Panc1 (cell line): ENCODE results near the gene EPDR1. TPM values are rescaled to one million over a fixed set of nuclear protein-coding genes. Genes with fewer than 3 reads are reported as not detected.

Source experiments
- ATAC-seq: fragments of 200-7000 bp; cut with Tn5 transposase; 2 replicates; pipeline ENCODE4 v1.9.1; 2020; ENCODE audit warnings: mild to moderate bottlenecking, moderate library complexity
- BruUV-seq: library from RNA; stranded (reverse); fragments of 400-500 nt; replicated peaks from 2 replicates; lab custom pipeline; 2021; lab: Mats Ljungman, UMichigan
- CTCF ChIA-PET: fragments of 300-600 bp; sonication (Branson Sonifier 250); formaldehyde crosslinking; loops from one replicate; lab custom pipeline; 2022; ENCODE audit warnings: antibody characterized with exemption; lab: Charles Lee
- POLR2A ChIA-PET: fragments of 300-600 bp; sonication (Branson Sonifier 250); formaldehyde crosslinking; loops from one replicate; lab custom pipeline; 2022; ENCODE audit warnings: antibody characterized with exemption; lab: Charles Lee
- DNase-seq: peaks from one replicate; pipeline ENCODE4 v3.0.0-alpha.2; 2010; ENCODE audit warnings: low read depth, low spot score
- H3K27ac ChIP-seq: 2 replicates; pipeline ENCODE4 v1.5.1; 2011; ENCODE audit warnings: mild to moderate bottlenecking, low read length, inconsistent platforms
- H3K27me3 ChIP-seq: fragments of 200-500 bp; sonication (Bioruptor generic); 2 replicates; pipeline ENCODE4 v1.6.0; 2014; ENCODE audit warnings: low read length, inconsistent platforms; ENCODE audit not compliant: control insufficient read depth, insufficient read depth
- H3K36me3 ChIP-seq: fragments of 200-500 bp; sonication (Bioruptor generic); 2 replicates; pipeline ENCODE4 v1.5.1; 2014; ENCODE audit warnings: inconsistent platforms, mild to moderate bottlenecking, low read length, moderate library complexity; ENCODE audit not compliant: control insufficient read depth, insufficient read depth
- H3K4me1 ChIP-seq: 2 replicates; pipeline ENCODE4 v1.5.1; 2011; ENCODE audit warnings: inconsistent platforms, mild to moderate bottlenecking, low read length, moderate library complexity; ENCODE audit not compliant: control insufficient read depth, insufficient read depth
- H3K4me3 ChIP-seq, 2 experiments: 2 replicates each; pipeline ENCODE4 v1.5.1; 2011 to 2012; ENCODE audit warnings: low read depth in 2 of 2, low read length in 2 of 2, mild to moderate bottlenecking in 2 of 2, inconsistent platforms in 1 of 2, moderate library complexity in 1 of 2
- H3K9me3 ChIP-seq: fragments of 200-500 bp; sonication (Bioruptor generic); 2 replicates; pipeline ENCODE4 v1.5.1; 2014; ENCODE audit warnings: low read depth, mild to moderate bottlenecking, inconsistent platforms, low read length, moderate library complexity; ENCODE audit not compliant: control insufficient read depth, insufficient read depth
- CTCF ChIP-seq: fragments of 450-650 bp; IDR thresholded peaks from 2 replicates; pipeline ENCODE4 v1.5.1; 2017; ENCODE audit warnings: mild to moderate bottlenecking
- POLR2AphosphoS5 ChIP-seq: IDR thresholded peaks from 2 replicates; pipeline ENCODE4 v1.6.1; 2012; ENCODE audit warnings: mild to moderate bottlenecking, low read depth, low read length, moderate library complexity
- REST ChIP-seq, 2 experiments: IDR thresholded peaks; 2 replicates each; pipeline ENCODE4 v1.6.1; 2011 to 2012; ENCODE audit warnings: low read depth in 2 of 2, control low read depth in 1 of 2, low read length in 1 of 2, mild to moderate bottlenecking in 1 of 2, moderate library complexity in 1 of 2; ENCODE audit not compliant: insufficient read depth in 1 of 2
- SIN3A ChIP-seq: IDR thresholded peaks from 2 replicates; pipeline ENCODE4 v1.6.1; 2012; ENCODE audit warnings: low read depth, mild to moderate bottlenecking, low read length, moderate library complexity, borderline replicate concordance; ENCODE audit not compliant: insufficient read depth
- TCF7L2 ChIP-seq: IDR thresholded peaks from 2 replicates; pipeline ENCODE4 v1.6.1; 2011; ENCODE audit warnings: mild to moderate bottlenecking, low read depth, low read length, inconsistent platforms
- in situ Hi-C: cut with HindIII; loops from 2 replicates; pipeline ENCODE4 v1.10.0; 2016; ENCODE audit warnings: low sequenced_read_pairs, low pct_unique_long_range_greater_than_20kb
- intact Hi-C: fragments of 100-400 bp; cut with micrococcal nuclease; formaldehyde crosslinking; loops from one replicate; pipeline ENCODE4 v1.10.0; 2022; ENCODE audit not compliant: unreplicated experiment
- total RNA-seq: library from RNA; stranded (reverse); gene quantifications from one replicate; pipeline ENCODE4 v1.2.1, GENCODE V29; 2021; ENCODE audit not compliant: unreplicated experiment

Gene EPDR1
- total RNA-seq, 1 experiment from 2014 or later, result 86.6 TPM

- Histone ChIP-seq H3K27me3 (no peaks in the 10 kb centered on the region), H3K4me1 (no peaks in the 10 kb centered on the region), H3K36me3 (no peaks in the 10 kb centered on the region), H3K4me3 (no peak overlapping the region), H3K9me3 (peaks cover 4% of the 10 kb centered on the region; the same call in 1 of the 2 replicates), H3K27ac (no peak overlapping the region)
- DNase-seq (no peak), ATAC-seq (no peak)
- CTCF ChIA-PET, result no interaction called here
- no peak for TF ChIP-seq SIN3A
- TF ChIP-seq TCF7L2, result no peak
- no peak for TF ChIP-seq REST (IDR thresholded peaks at IDR 0.05; ENCODE audit: insufficient read depth in 1 of 2, low read depth in 2 of 2, low read length in 1 of 2)
- no peak for TF ChIP-seq CTCF
- TF ChIP-seq POLR2AphosphoS5, result no peak
- POLR2A ChIA-PET, result no interaction called here
- intact Hi-C loops, result no loop called here
- no TSS peak for BruUV-seq
- in situ Hi-C loops, result no loop called here
These were observed 69.9 kb downstream of the EPDR1 start for GRCh38 chr7:37990337-37990736.

GRCh38 chr7:37993060-37993501, 72.6 kb downstream of the EPDR1 start:
- no peak for TF ChIP-seq CTCF
- no peak for TF ChIP-seq TCF7L2
- TF ChIP-seq POLR2AphosphoS5, result no peak
- no peak for TF ChIP-seq SIN3A
- TF ChIP-seq REST (IDR thresholded peaks at IDR 0.05; ENCODE audit: insufficient read depth in 1 of 2, low read depth in 2 of 2, low read length in 1 of 2), result no peak
- no peaks in the 10 kb centered on the region for H3K4me1 ChIP-seq
- POLR2A ChIA-PET, result no interaction called here
- H3K27me3 ChIP-seq, result no peaks in the 10 kb centered on the region
- CTCF ChIA-PET, result no interaction called here
- DNase-seq (no peak), ATAC-seq (no peak)
- no peak overlapping the region for H3K27ac ChIP-seq
- H3K4me3 ChIP-seq, result no peak overlapping the region
- H3K9me3 ChIP-seq, result peaks cover 4% of the 10 kb centered on the region; the same call in 1 of the 2 replicates
- in situ Hi-C loops, result no loop called here
- no peaks in the 10 kb centered on the region for H3K36me3 ChIP-seq
- intact Hi-C loops, result no loop called here
- no TSS peak for BruUV-seq
